KMS-11 (cell line): ENCODE data around the gene EPHA1.

ENCODE experiments used
- H2AFZ ChIP-seq: fragments of 200-600 bp; sonication (generic); 2 replicates; pipeline ENCODE4 v1.6.1; 2016; ENCODE audit warnings: antibody characterized with exemption, mixed run types, low read depth
- H3K27ac ChIP-seq: fragments of 200-600 bp; sonication (generic); 2 replicates; pipeline ENCODE4 v1.6.1; 2016; ENCODE audit warnings: mild to moderate bottlenecking, mixed run types
- H3K27me3 ChIP-seq: fragments of 200-600 bp; sonication (generic); 2 replicates; pipeline ENCODE4 v1.6.1; 2017; ENCODE audit warnings: mild to moderate bottlenecking, low read depth, mixed run types, moderate library complexity; ENCODE audit not compliant: insufficient read depth
- H3K36me3 ChIP-seq: fragments of 200-600 bp; sonication (generic); 2 replicates; pipeline ENCODE4 v1.6.1; 2017; ENCODE audit warnings: mild to moderate bottlenecking, mixed run types; ENCODE audit not compliant: insufficient read depth
- H3K4me1 ChIP-seq: fragments of 200-600 bp; sonication (generic); 2 replicates; pipeline ENCODE4 v1.6.1; 2016; ENCODE audit warnings: mild to moderate bottlenecking, low read depth, mixed run types; ENCODE audit not compliant: poor library complexity, severe bottlenecking
- H3K4me2 ChIP-seq: fragments of 200-600 bp; sonication (generic); 2 replicates; pipeline ENCODE4 v1.7.0; 2016; ENCODE audit warnings: mild to moderate bottlenecking, mixed run types
- H3K4me3 ChIP-seq: fragments of 200-600 bp; sonication (generic); IDR thresholded peaks from 2 replicates; pipeline ENCODE4 v1.6.1; 2017; ENCODE audit warnings: low read depth, low read length, mixed read lengths; ENCODE audit not compliant: insufficient read depth
- H3K79me2 ChIP-seq: fragments of 200-600 bp; sonication (generic); 2 replicates; pipeline ENCODE4 v1.6.1; 2016; ENCODE audit warnings: low read depth, mixed run types; ENCODE audit not compliant: insufficient read depth
- H3K9ac ChIP-seq: fragments of 200-600 bp; sonication (generic); 2 replicates; pipeline ENCODE4 v1.6.1; 2016; ENCODE audit warnings: mild to moderate bottlenecking, mixed run types
- H4K20me1 ChIP-seq: fragments of 200-600 bp; sonication (generic); 2 replicates; pipeline ENCODE4 v1.6.1; 2016; ENCODE audit warnings: mild to moderate bottlenecking, mixed run types; ENCODE audit not compliant: insufficient read depth
- TF ChIP-seq, protein P1 (sequence below): fragments of 200-600 bp; sonication (generic); conservative IDR thresholded peaks from 2 replicates; pipeline ENCODE4 v1.6.1; 2017; ENCODE audit warnings: low read depth, mild to moderate bottlenecking, antibody characterized with exemption, low read length, moderate library complexity, mixed read lengths

Gene EPHA1

DNA sequence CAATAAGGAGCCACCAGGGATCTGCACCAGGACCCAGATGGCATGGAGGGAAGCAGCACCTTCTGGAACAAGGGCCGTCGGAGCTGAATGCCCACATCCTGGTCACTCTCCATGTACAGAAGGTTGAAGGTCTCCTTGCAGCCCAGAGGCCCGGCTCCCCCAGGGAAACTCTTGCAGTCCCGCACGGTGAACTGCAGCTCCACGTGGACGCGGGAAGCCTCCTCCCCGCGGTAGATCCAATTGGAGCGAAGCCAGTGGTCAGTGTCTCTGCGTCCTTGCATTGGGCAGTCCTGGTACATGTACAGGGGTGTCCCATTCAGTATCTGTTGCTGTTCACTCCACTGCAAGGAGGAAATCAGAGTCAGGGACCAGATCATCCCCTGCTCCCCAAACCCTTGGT, 7.4 kb downstream of the EPHA1 start:
- H3K4me3 ChIP-seq: no peak overlapping the region
- TF ChIP-seq, protein P1, sequence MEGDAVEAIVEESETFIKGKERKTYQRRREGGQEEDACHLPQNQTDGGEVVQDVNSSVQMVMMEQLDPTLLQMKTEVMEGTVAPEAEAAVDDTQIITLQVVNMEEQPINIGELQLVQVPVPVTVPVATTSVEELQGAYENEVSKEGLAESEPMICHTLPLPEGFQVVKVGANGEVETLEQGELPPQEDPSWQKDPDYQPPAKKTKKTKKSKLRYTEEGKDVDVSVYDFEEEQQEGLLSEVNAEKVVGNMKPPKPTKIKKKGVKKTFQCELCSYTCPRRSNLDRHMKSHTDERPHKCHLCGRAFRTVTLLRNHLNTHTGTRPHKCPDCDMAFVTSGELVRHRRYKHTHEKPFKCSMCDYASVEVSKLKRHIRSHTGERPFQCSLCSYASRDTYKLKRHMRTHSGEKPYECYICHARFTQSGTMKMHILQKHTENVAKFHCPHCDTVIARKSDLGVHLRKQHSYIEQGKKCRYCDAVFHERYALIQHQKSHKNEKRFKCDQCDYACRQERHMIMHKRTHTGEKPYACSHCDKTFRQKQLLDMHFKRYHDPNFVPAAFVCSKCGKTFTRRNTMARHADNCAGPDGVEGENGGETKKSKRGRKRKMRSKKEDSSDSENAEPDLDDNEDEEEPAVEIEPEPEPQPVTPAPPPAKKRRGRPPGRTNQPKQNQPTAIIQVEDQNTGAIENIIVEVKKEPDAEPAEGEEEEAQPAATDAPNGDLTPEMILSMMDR: no peak
- no peak overlapping the region for H3K27ac ChIP-seq
- H3K4me1 ChIP-seq: no peaks in the 10 kb centered on the region
- H3K9ac ChIP-seq: no peak overlapping the region
- H4K20me1 ChIP-seq: no peaks in the 10 kb centered on the region
- H3K27me3 ChIP-seq: no peaks in the 10 kb centered on the region
- H3K36me3 ChIP-seq: no peaks in the 10 kb centered on the region
- H3K79me2 ChIP-seq: no peaks in the 10 kb centered on the region
- H3K4me2 ChIP-seq: no peak overlapping the region
- H2AFZ ChIP-seq: no peak overlapping the region

DNA sequence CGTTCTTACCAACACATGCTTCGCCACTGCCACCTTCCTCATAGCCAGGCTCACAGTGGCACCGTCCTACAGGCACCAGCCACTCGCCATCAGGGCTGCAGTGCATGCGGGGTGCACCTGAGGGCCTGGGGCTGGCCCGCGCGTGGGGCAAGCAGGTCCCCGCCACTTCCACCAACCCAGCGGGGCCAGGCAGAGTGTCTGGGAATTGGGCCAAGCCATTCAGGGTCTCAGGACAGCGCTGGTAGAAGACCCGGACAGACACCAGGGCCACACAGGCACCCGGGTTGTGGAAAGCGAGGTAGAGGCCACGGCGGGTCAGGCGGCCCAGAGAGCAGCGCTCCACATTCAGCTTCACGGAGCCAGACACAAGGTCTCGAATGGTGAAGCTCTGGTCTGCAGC, 9.0 kb downstream of the EPHA1 start:
- no peaks in the 10 kb centered on the region for H3K27me3 ChIP-seq
- no peaks in the 10 kb centered on the region for H3K79me2 ChIP-seq
- H3K27ac ChIP-seq: no peak overlapping the region
- H4K20me1 ChIP-seq: no peaks in the 10 kb centered on the region
- no peak overlapping the region for H3K4me2 ChIP-seq
- H3K4me1 ChIP-seq: no peaks in the 10 kb centered on the region
- no peak overlapping the region for H3K4me3 ChIP-seq
- no peak overlapping the region for H3K9ac ChIP-seq
- TF ChIP-seq, protein P1: no peak
- no peaks in the 10 kb centered on the region for H3K36me3 ChIP-seq
- no peak overlapping the region for H2AFZ ChIP-seq

DNA sequence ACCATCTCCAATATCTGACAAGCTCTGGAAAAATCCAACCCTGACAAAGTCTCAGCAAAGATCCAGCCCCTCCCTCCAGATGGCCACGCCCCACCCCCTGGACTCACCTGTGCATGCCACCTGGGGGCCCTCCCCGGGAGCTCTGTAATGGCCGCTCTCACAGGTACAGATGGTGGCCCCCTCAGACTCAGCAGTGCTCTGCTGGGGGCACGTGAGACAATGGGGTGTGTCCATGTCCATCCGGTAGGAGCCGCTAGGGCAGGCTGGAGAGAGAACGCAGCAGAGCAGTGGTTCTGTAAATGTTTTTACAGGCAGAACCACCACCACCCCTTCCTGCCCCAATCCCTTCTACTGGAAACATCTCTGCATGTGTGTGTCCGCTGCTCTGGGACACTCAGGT, 9.5 kb downstream of the EPHA1 start:
- Histone ChIP-seq H3K9ac (no peak overlapping the region), H3K27me3 (no peaks in the 10 kb centered on the region), H3K36me3 (no peaks in the 10 kb centered on the region), H2AFZ (no peak overlapping the region), H3K4me2 (no peak overlapping the region), H3K79me2 (no peaks in the 10 kb centered on the region), H3K27ac (no peak overlapping the region), H3K4me1 (no peaks in the 10 kb centered on the region), H3K4me3 (no peak overlapping the region), H4K20me1 (no peaks in the 10 kb centered on the region)
- TF ChIP-seq, protein P1: no peak

DNA sequence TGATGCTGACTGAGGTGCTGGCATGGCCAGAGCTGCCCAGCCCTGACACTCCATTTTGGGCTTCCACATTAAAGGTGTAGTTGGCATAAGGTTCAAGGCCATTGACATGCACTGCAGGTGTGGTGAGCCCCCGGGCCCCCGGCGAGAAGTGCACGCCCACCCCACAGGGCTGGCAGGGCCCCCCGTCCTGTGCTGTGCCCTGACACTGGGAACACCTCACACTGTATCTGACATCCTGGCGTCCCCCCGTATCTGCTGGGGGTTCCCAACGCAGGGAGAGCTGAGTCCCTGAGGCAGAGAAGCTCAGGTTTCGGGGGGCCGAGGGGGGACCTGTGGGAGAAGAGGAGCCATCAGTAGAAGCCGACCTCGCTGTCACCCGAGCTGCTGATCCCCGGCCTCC, 10.0 kb downstream of the EPHA1 start:
- TF ChIP-seq, protein P1: no peak
- Histone ChIP-seq H3K9ac (no peak overlapping the region), H3K36me3 (no peaks in the 10 kb centered on the region), H3K27ac (no peak overlapping the region), H3K4me2 (no peak overlapping the region), H2AFZ (no peak overlapping the region), H3K27me3 (no peaks in the 10 kb centered on the region), H3K79me2 (no peaks in the 10 kb centered on the region), H3K4me3 (no peak overlapping the region), H3K4me1 (no peaks in the 10 kb centered on the region), H4K20me1 (no peaks in the 10 kb centered on the region)
